Measurements from ENCODE around the gene FCHSD2. TPM values are rescaled to one million over a fixed set of nuclear protein-coding genes. Genes with fewer than 3 reads are reported as not detected.

FCHSD2 gene
- total RNA-seq, 1 experiment from 2014 or later = 10.3 TPM

DNA sequence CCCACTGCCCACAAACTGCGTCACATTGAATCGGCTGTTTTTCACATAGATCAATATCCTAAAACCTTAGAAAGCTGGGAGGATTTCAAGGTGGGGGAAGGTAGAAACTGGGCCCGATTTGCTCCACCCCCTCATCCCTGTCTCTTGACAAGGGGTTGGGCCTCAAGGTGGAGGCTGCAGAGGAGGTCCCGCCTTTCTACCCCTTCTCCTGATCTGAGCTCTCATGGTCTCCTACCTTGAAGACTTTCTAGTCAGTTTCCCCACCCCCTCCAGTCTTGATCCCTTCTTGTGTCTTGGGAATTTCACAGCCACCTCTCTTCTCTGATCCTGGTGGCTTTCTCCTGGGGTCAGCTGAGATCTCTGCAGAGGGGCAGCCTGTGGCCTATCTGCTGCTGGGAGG lies 343.8 kb downstream of the FCHSD2 start:
- no peak for DNase-seq (ENCODE audit: low read depth)

DNA sequence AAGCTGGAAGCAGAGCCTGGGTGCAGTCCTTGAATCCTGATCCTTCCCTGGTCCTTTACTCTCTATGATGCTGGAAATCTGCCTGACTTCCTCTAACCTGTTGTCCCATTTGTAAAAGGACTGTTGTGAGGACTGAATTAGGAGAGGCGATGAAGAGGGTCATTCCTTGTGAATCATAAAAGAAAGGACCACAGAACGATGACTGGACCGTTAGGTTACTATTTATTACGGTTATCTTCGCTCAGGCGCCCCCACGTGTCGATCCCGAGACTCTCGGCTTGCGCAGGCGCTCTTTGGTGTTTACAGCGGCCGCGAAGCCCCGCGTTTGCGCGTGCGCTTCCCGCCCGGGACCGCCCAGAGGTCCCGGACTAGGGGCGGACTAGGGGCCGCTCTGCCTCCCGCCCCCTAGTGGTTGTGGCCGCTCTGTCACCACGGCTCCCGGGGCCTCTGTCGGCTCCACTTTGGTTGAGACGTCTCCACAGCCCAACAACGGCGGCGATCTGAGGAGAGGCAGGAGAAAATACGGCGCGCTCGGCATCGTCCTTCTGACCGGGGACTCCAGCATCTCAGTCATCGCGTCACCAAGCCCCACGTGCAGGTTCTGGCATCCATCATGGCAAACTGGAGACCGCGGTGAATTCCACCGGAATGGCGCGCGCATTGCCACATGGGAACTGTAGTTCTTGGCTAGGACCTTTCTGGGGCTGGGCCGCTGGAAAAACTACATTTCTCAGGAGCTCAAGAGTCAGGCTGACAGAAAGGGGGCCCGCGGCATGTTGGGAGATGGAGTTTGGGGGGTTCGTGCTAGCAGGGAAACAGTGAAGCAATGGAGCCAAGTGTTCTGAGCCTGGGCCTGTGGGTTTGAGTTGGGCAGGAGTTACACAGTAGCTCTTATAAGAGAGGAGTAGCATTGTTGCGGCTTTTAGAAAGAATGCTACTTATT lies 348.4 kb downstream of the FCHSD2 start, which contains the start of gene STARD10:
STARD10 (minus strand) TSS at position 623 of the 943 bp plus-strand sequence. CDS start 12,866 bp downstream, outside the sequence.
- DNase-seq (ENCODE audit: low read depth) = peak; percentile 94

DNA sequence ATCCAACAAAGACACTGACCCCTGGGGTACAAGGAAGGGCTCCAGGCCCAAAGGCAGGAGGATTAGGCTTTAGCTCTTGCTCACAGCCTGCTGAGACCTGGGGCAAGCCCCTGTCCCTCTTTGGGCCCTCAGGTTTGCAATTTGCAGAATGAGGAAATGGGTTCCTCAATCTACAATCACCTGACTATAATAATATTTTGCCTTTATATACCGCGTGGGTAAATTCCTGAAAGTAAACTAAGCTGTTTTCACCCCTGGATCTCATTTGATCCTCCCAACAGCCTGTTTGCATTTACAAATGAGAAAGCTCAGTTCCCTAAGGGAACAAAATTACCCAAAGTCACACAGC lies 349.1 kb downstream of the FCHSD2 start:
- DNase-seq (ENCODE audit: low read depth) = no peak

DNA sequence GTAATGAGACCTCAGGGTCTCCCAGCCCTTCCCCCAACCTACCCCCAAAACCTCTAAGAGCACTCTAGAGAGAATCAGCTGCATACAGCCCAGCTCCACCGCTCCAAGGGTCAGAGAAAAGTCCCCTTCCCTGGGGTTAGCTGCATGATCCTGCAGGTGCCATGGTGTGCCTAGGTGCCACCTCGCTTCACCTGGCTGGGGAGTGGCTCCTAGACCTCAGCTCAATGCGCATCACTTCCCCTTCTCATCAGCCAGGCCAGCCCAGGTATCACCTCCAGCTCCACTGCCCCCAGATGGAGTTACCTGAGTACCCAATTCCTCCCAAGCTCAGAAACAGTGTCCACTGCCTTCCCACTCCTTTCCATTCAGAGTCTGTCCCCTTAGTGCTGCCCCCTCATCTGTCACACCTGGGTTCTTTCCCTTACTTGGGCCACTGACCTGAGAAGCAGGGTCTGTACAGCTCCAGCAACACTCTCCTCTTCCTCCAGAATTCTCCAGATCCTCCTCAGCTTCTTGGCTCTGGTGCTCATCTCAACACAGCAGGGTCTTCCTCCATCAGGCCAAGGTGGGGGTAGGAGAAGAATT lies 349.6 kb downstream of the FCHSD2 start:
- DNase-seq (ENCODE audit: low read depth) = no peak

DNA sequence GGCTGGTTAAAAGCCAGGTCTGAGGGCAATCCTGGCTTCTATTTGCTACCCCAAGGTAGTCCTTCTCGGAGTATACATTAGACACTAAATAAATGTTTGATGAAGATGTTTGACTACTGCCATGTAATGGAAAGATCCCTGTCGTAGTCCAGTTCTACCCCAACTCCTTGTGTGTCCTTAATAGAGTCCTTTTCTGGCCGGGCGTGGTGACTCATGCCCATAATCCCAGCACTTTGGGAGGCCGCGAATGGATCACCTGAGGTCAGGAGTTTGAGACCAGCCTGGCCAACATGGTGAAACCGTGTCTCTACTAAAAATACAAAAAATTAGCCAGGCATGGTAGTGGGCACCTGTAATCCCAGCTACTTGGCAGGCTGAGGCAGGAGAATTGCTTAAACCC lies 350.9 kb downstream of the FCHSD2 start:
- peak; percentile 25 for DNase-seq (ENCODE audit: low read depth)

DNA sequence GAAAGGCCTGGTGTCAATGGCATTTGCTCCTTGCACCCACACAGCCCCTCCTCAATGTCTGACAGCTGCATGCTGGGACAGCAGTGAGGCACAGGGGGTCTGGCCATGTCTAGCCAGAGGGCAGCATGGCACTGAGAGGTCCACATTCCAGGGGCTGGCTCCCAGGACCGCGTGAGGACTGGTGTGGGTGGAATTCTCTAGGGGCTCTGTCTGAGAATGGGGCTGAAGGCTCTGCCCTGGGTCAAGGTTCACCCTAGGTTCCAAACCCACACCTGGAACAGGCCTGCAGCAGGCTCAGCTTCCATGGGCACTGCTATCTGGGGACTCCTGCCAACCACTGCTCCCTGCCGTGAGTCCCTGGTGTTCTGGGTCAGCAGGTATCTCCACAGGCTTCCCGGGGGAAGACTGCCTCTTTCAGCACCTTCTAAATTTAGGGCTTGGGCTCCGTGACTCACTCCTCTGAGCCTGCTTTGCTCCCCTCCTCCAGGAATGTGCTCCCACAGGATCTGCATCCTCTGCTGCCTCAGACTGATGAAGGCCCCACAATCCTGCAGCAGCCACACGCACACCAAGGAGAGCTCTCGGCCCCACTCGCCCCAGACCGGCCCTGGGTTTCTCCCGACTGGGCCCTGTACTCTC lies 352.5 kb downstream of the FCHSD2 start:
- DNase-seq (ENCODE audit: low read depth) = peak; percentile 65

DNA sequence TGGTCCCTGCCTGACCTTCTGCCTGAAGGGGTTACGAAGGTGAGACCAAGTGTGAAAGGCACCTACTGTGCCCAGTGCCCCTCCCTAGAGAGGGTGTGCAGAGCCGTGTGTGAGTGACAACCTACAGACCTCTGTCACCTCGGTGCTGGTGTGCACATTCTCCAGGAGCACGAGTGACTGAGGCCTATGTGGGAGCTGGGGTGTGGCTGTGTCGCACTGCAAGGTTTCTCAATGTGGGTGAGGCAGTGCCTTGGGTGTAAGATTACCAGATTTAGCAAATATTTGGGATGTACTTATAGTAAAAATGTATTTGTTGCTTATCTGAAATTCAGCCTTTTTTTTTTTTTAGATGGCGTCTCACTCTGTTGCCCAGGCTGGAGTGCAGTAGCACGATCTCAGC lies 353.9 kb downstream of the FCHSD2 start:
- DNase-seq (ENCODE audit: low read depth) = no peak

DNA sequence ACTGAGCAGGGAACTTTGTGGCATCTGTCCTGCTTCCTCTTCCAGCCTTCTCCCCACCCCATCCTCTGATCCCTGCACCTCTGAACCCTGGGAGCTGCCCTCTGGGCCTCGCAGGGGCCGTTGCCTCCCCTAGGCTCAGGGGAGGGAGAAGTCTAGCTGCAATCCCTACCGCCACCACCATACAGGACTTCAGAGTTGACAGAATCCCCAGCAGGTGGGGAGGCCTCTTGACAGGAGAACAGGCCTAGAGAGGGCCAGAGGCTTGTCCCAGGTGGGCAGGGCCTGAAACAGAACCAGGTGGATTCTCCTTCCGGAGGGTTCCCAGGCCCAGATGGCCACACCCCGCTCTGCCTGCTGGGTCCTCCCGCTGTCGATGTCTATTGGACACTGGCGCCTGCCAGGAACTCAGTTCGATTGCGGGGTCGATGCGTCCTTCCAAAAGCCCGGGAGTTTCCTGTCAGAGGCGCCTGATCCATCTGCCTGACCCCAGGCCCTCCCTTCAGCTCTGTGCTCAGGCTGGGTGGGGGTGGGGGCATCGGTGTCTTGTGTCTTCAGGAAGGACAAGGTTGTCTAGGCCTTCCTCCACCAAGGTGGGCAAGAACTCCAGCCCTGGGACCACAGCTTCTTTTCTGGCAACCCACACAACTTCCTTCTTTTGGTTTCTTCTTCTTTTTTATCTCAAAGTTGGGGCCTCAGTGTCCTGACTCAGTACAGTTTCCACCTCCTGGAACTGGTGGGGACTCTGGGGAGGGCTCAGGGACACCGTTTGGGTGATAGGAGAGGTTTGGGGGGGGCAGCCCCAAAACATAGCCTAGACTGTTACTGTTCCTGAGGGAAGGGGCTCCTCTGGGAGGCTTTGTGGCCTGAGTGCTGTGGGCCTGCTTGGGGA lies 354.7 kb downstream of the FCHSD2 start:
- no peak for DNase-seq (ENCODE audit: low read depth)

Other genes with a start within 250 kb of the FCHSD2 start
- gene P2RY2, start 76.0 kb upstream of the FCHSD2 start, total RNA-seq (2014; rRNA removed; shearing (Covaris generic)) = 0.30 and 0.84 TPM in 2 replicates
- gene P2RY6, start 130.0 kb upstream of the FCHSD2 start, total RNA-seq (2014; rRNA removed; shearing (Covaris generic)) = 3.3 and 5.6 TPM in 2 replicates
- gene ARHGEF17, start 166.0 kb upstream of the FCHSD2 start, total RNA-seq (2014; rRNA removed; shearing (Covaris generic)) = 6.0 and 17.5 TPM in 2 replicates
- gene RELT, start 234.1 kb upstream of the FCHSD2 start, total RNA-seq (2014; rRNA removed; shearing (Covaris generic)) = 6.6 and 10.8 TPM in 2 replicates